GM12864 (cell line): ENCODE data around the gene SURF1.
A peak's percentile ranks its signal among the peaks of the same experiment; 100 is the strongest.

Experiments
- DNase-seq: peaks from one replicate; pipeline ENCODE4 v3.0.0-alpha.2; 2011; ENCODE audit warnings: low read depth
- H3K4me3 ChIP-seq: 2 replicates; pipeline ENCODE4 v1.5.1; 2011; ENCODE audit warnings: mild to moderate bottlenecking, low read depth, low read length, control low read depth
- CTCF ChIP-seq: IDR thresholded peaks from 2 replicates; pipeline ENCODE4 v1.5.1; 2011; ENCODE audit warnings: low read depth, mild to moderate bottlenecking, moderate library complexity, low read length, control low read depth, inconsistent platforms; ENCODE audit errors: missing control alignments

The SURF1 gene

GRCh38 chr9:133356391-133357091, at the start of gene SURF1, which contains the start of gene SURF2:
Gene SURF1, minus strand, starts transcription at chr9:133356487. Its CDS starts 34 bp downstream, at chr9:133356453.
Gene SURF2, plus strand, starts transcription at chr9:133356550. Its CDS starts 43 bp downstream, at chr9:133356593.
- TF ChIP-seq CTCF: no peak
- DNase-seq: no peak
- H3K4me3 ChIP-seq: peak within 1 kb of the TSS; percentile 61

- no peak for DNase-seq
- H3K4me3 ChIP-seq: no peak overlapping the region
- no peak for TF ChIP-seq CTCF
Observed at GRCh38 chr9:133405508-133406438, 49.5 kb upstream of the SURF1 start.

- no peak for DNase-seq
- no peak for TF ChIP-seq CTCF
- no peak overlapping the region for H3K4me3 ChIP-seq
Observed at GRCh38 chr9:133404454-133405002, 48.2 kb upstream of the SURF1 start.

- TF ChIP-seq CTCF: peak; percentile 77
- H3K4me3 ChIP-seq: no peak overlapping the region
- DNase-seq: no peak
Observed at GRCh38 chr9:133403766-133404453, 47.6 kb upstream of the SURF1 start.

GRCh38 chr9:133402689-133403088, 46.4 kb upstream of the SURF1 start:
- H3K4me3 ChIP-seq: no peak overlapping the region
- TF ChIP-seq CTCF: no peak
- DNase-seq: no peak

GRCh38 chr9:133401588-133401987, 45.3 kb upstream of the SURF1 start:
- no peak for DNase-seq
- no peak for TF ChIP-seq CTCF
- H3K4me3 ChIP-seq: no peak overlapping the region
